ENCODE data around the gene MCEMP1.

MCEMP1 gene

GRCh38 chr19:7636691-7637373 is 40.1 kb upstream of the MCEMP1 start, which contains the start of gene STXBP2:
TSS of gene STXBP2 (plus strand) at chr19:7637110. CDS start at chr19:7637150, 40 bp downstream.
- peak within 1 kb of the TSS; percentile 58 for H3K4me2 ChIP-seq (ENCODE audit: low read length)
- H3K9me3 ChIP-seq (ENCODE audit: control insufficient read depth, low read length) = no peaks in the 10 kb centered on the region
- H3K79me2 ChIP-seq = no peaks in the 10 kb centered on the region
- H3K4me1 ChIP-seq = no peaks in the 10 kb centered on the region
- no peak within 1 kb of the TSS for H3K9ac ChIP-seq
- no peaks in the 10 kb centered on the region for H3K36me3 ChIP-seq (ENCODE audit: control insufficient read depth, insufficient read depth, low read length)
- TF ChIP-seq CTCF (IDR thresholded peaks at IDR 0.05) = no peak
- no peaks in the 10 kb centered on the region for H3K27me3 ChIP-seq (ENCODE audit: control insufficient read depth, insufficient read depth, low read length)
- H3K27ac ChIP-seq = peak within 1 kb of the TSS; percentile 57
- H3K4me3 ChIP-seq (ENCODE audit: low read depth, low read length) = peak within 1 kb of the TSS; percentile 66
- peak within 1 kb of the TSS; percentile 73 for H2AFZ ChIP-seq

GRCh38 chr19:7637374-7638256 is 39.3 kb upstream of the MCEMP1 start:
- no peak for TF ChIP-seq CTCF (IDR thresholded peaks at IDR 0.05)
- H3K9me3 ChIP-seq (ENCODE audit: control insufficient read depth, low read length) = no peaks in the 10 kb centered on the region
- no peak overlapping the region for H3K9ac ChIP-seq
- H2AFZ ChIP-seq = peak overlapping the region; percentile 73
- no peaks in the 10 kb centered on the region for H3K4me1 ChIP-seq
- peak overlapping the region; percentile 66 for H3K4me3 ChIP-seq (ENCODE audit: low read depth, low read length)
- H3K27me3 ChIP-seq (ENCODE audit: control insufficient read depth, insufficient read depth, low read length) = no peaks in the 10 kb centered on the region
- H3K79me2 ChIP-seq = no peaks in the 10 kb centered on the region
- no peaks in the 10 kb centered on the region for H3K36me3 ChIP-seq (ENCODE audit: control insufficient read depth, insufficient read depth, low read length)
- peak overlapping the region; percentile 58 for H3K4me2 ChIP-seq (ENCODE audit: low read length)
- peak overlapping the region; percentile 57 for H3K27ac ChIP-seq

- Histone ChIP-seq H2AFZ (no peak overlapping the region), H3K4me3 (ENCODE audit: low read depth, low read length) (no peak overlapping the region), H3K27ac (no peak overlapping the region), H3K9me3 (ENCODE audit: control insufficient read depth, low read length) (no peaks in the 10 kb centered on the region), H3K4me2 (ENCODE audit: low read length) (no peak overlapping the region), H3K27me3 (ENCODE audit: control insufficient read depth, insufficient read depth, low read length) (no peaks in the 10 kb centered on the region), H3K36me3 (ENCODE audit: control insufficient read depth, insufficient read depth, low read length) (no peaks in the 10 kb centered on the region), H3K79me2 (no peaks in the 10 kb centered on the region), H3K9ac (no peak overlapping the region), H3K4me1 (no peaks in the 10 kb centered on the region)
- TF ChIP-seq CTCF (IDR thresholded peaks at IDR 0.05) = no peak
These were observed 38.0 kb upstream of the MCEMP1 start for GRCh38 chr19:7638802-7639465.

- Histone ChIP-seq H3K36me3 (ENCODE audit: control insufficient read depth, insufficient read depth, low read length) (no peaks in the 10 kb centered on the region), H3K4me2 (ENCODE audit: low read length) (no peak overlapping the region), H3K9me3 (ENCODE audit: control insufficient read depth, low read length) (no peaks in the 10 kb centered on the region), H3K9ac (no peak overlapping the region), H3K4me1 (no peaks in the 10 kb centered on the region), H3K4me3 (ENCODE audit: low read depth, low read length) (no peak overlapping the region), H3K27me3 (ENCODE audit: control insufficient read depth, insufficient read depth, low read length) (no peaks in the 10 kb centered on the region), H2AFZ (no peak overlapping the region), H3K79me2 (no peaks in the 10 kb centered on the region), H3K27ac (no peak overlapping the region)
- no peak for TF ChIP-seq CTCF (IDR thresholded peaks at IDR 0.05)
These were observed 37.0 kb upstream of the MCEMP1 start for GRCh38 chr19:7639863-7640348.

Measured in parathyroid adenoma (tissue), 2 donors.